Measurements from ENCODE around the gene THBS2. TPM values are rescaled to one million over a fixed set of nuclear protein-coding genes. Genes with fewer than 3 reads are reported as not detected.
"Not testable (repeated sequence)": the region's sequence is repeated elsewhere in the genome, so short reads cannot be mapped to it uniquely, and the experiment has no call there.

The THBS2 gene
- total RNA-seq, 1 experiment from 2014 or later: 93.5 TPM

GRCh38 chr6:169184419-169184818, 69.2 kb downstream of the THBS2 start:
- no peak for DNase-seq (ENCODE audit: low read depth)

GRCh38 chr6:169183233-169183632, 70.4 kb downstream of the THBS2 start:
- DNase-seq (ENCODE audit: low read depth): no peak

- DNase-seq (ENCODE audit: low read depth): not testable (repeated sequence)
Measured at GRCh38 chr6:169179831-169180230, 73.8 kb downstream of the THBS2 start.

DNA sequence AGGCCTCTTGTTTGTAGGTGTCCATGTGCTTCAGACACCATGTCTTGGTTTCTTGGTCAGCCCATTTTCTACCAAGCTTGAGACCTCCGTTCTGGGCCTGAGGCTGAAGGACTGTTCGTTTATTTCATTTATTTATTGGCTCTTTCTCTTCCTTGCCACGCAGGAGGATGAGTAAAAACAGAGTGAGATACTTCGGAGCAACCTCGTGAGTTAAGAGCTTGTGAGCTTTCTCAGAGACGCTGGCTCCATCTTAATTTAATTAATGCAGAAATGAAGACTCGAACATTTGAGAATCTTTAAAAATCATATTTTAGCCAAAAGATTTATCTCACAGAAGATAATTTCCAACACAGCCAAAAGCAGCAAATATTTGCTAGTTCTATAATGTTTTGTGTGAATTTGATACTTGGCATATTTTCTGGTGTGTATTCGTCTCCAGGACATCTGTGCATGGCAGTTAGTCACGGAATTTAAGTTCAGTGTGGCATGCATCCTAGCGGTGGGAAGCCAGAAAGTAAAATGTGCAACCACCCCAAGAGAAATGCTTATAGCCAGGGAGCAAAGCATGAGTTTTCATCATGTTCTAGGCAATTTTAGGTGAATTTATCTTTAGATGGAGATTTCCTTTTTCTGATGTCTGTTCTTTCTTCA, 76.0 kb downstream of the THBS2 start:
- DNase-seq (ENCODE audit: low read depth): peak; percentile 60

DNA sequence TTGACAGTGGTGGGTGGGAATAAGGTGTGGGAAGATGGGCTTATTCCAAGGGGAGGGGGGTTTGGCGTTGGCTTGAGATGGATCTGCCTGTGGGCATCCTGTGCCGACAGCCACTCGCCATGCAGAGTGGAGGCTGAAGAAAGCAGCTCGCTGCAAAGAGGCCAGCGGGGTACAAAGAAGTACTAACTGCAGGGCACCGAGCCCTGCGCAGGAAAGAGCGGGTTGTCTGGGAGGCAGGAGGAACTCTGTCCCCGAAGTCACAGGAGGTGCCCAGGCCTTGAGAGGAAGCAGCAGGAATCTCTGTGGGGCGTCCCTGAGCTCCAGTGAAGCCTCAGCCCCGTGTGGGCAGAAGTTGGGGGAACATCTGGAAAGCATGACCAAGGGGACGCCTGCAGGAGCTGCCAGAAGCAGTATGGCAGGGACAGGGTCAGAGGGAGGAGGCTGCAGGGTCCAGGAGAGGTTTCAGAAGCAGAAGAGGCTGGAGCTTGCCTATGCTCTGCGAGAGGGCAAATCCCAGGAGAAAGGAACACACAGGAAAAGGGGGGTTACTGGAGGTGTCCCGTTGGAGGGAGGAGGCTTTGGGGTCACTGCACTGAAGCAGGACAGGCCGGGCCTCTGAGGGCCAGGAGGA, 77.2 kb downstream of the THBS2 start:
- DNase-seq (ENCODE audit: low read depth): no peak

GRCh38 chr6:169175360-169175887, 78.2 kb downstream of the THBS2 start:
- no peak for DNase-seq (ENCODE audit: low read depth)

DNA sequence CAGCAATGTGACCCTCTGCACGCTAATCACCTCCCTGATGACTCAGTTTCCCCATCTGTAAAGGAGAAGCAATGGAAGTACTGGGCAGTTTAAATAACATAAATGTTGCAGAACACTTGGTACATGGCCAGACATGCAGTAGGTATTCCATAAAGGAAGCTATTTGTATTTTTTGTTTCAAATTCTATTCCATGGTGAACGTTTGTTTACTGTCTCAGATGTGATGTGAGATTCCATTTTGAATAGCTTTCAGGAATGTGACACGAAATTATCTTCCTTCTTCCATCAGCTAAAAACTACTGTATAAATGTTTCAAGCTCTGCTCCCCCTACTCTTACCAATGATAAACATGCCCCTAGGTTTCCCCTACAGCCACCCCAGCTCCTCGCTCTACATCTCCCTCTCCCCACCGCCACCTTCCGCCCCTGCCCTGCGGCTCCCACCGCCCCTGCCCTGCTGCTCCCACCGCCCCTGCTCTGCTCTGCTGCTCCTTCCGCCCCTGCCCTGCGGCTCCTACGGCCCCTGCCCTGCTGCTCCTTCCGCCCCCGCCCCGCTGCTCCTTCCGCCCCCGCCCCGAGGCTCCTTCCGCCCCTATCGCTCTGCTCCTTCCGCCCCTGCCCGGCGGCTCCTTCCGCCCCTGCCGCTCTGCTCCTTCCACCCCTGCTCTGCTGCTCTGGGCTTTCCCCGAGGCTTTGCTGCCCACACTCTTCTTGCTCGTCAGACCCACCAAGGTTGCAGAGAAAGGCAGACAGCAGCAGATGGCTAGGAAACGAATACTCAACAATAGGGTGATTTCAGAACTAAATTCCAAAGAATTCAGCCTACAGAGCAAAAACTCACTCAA, 78.9 kb downstream of the THBS2 start:
- peak; percentile 35 for DNase-seq (ENCODE audit: low read depth)

DNA sequence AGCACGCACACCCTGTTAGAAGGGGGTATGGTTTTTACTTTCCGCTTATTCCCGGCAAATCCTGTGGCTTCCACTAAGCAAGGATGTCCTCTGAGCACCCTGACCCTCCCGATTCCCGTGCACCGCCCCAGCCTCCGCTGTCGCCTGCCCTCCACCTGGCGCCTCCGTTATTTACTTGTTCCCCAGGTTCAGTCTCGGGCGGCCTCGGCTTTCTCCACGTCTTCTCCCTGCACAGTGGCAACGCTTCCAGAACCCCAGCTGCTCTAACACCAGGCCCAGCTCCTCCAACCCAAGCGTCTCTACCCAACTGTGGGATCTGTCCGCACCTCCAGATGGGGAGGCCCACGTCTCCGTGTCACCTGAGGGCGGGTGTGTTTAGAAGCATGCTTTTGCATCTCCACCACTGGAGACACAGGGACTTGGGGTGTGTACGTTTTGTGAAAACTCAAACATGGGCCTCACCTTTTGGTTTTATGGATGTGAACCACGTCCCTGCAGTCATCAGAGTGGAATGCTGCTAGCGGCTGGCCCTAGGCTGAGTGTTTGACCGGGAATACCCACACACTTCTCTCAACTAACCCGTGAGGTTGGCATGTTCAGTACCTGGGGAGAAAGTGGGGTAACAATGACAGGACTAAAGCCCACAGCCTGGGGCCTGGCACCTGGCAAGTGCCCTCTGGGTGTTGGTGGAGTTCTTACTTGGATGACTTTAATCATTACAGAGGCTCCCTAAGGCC, 79.9 kb downstream of the THBS2 start:
- DNase-seq (ENCODE audit: low read depth): peak; percentile 48

GRCh38 chr6:169172946-169173345, 80.7 kb downstream of the THBS2 start:
- no peak for DNase-seq (ENCODE audit: low read depth)

- DNase-seq (ENCODE audit: low read depth): peak; percentile 90
Measured at GRCh38 chr6:169172456-169172855, 81.2 kb downstream of the THBS2 start.

GRCh38 chr6:169171951-169172350, 81.7 kb downstream of the THBS2 start:
- DNase-seq (ENCODE audit: low read depth): peak; percentile 90

GRCh38 chr6:169171016-169171415, 82.6 kb downstream of the THBS2 start:
- DNase-seq (ENCODE audit: low read depth): no peak

- DNase-seq (ENCODE audit: low read depth): no peak
Measured at GRCh38 chr6:169170583-169170955, 83.1 kb downstream of the THBS2 start.

GRCh38 chr6:169169941-169170582, 83.6 kb downstream of the THBS2 start:
- DNase-seq (ENCODE audit: low read depth): no peak

DNA sequence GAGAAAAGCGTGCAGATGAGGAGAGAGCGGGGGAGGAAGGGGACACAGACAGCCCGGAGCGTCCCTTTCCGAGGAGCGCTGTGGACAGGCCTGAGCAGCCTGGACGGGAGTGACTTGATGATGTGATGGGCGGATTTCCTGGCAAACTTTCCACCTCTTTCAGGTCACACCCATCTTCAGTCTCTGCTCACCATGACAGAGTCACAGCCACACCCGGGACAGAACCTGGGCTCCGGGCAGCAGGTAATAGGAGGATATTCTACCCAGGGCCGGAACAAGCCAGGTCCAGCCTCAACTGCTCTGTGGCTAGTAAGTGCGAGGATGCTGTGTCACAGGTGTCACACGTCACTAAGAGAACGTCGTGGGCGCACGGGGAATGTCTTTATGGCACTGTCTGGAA, 84.3 kb downstream of the THBS2 start:
- no peak for DNase-seq (ENCODE audit: low read depth)

DNA sequence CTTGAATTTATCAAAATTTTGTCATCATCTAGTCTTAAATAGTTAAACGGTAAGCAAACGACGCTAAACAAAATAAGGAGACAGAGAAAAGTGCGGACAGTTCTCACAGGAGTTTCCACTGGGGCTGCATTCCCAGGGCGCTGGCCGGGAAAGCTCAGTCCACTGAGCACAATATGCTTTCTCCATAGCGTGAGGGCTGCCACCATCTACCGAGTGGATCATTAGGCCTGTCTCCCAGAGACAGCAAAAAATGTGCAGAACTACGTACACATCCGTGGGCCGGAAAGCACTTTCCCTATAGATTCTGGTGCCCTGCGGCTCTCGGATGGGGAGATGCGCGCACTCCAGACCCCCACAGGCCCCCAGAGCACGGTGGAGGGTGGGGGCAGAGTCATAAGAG, 84.9 kb downstream of the THBS2 start:
- no peak for DNase-seq (ENCODE audit: low read depth)

DNA sequence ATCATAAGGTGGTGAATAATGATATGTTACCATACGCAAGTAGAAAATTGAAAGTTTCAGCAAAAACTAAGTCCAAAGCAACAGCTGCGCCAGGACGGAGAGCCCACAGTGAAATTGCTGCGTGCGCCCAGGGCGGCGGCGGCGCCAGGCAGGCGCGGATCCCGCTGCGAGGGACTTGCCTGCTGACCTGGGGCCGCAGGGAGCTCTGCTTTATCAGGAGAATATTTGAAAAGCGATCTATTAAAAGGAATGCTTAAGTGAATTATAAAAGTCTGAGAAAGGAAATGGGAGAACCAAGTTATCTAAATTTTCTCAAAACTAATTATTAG, 85.4 kb downstream of the THBS2 start:
- no peak for DNase-seq (ENCODE audit: low read depth)

GRCh38 chr6:169167581-169168301, 85.9 kb downstream of the THBS2 start:
- peak; percentile 21 for DNase-seq (ENCODE audit: low read depth)

GRCh38 chr6:169166896-169167580, 86.6 kb downstream of the THBS2 start:
- DNase-seq (ENCODE audit: low read depth): no peak

All from RPMI7951 (cell line).